WTC11 (cell line): Measurements from ENCODE around the gene PIKFYVE. TPM values are rescaled to one million over a fixed set of nuclear protein-coding genes. Genes with fewer than 3 reads are reported as not detected.

Experiments
- ATAC-seq: fragments of 200-7000 bp; cut with Tn5 transposase; 2 replicates; pipeline ENCODE4 v1.10.0; 2021; ENCODE audit warnings: mild to moderate bottlenecking, moderate library complexity
- CTCF ChIA-PET: fragments of 300-600 bp; sonication (Branson Sonifier 250); formaldehyde crosslinking; loops from one replicate; lab custom pipeline; 2021; ENCODE audit warnings: antibody characterized with exemption; lab: Charles Lee
- POLR2A ChIA-PET: fragments of 350-600 bp; sonication (Branson Sonifier 250); formaldehyde crosslinking; loops from one replicate; lab custom pipeline; 2021; ENCODE audit warnings: antibody characterized with exemption; lab: Charles Lee
- DNase-seq: peaks from one replicate; pipeline ENCODE4 v3.0.0; 2021; ENCODE audit warnings: low spot score
- H3K27ac Mint-ChIP-seq: 2 replicates; pipeline ENCODE4 v1.8.0; 2021; ENCODE audit warnings: mixed read lengths
- H3K27me3 Mint-ChIP-seq: 2 replicates; pipeline ENCODE4 v1.8.0; 2021; ENCODE audit warnings: low read depth, mild to moderate bottlenecking, moderate library complexity, mixed read lengths
- H3K36me3 Mint-ChIP-seq: 2 replicates; pipeline ENCODE4 v1.8.0; 2021; ENCODE audit warnings: mixed read lengths
- H3K4me1 Mint-ChIP-seq: 2 replicates; pipeline ENCODE4 v1.8.0; 2022; ENCODE audit warnings: mixed read lengths
- H3K4me3 Mint-ChIP-seq: 2 replicates; pipeline ENCODE4 v1.8.0; 2021; ENCODE audit warnings: mild to moderate bottlenecking, moderate library complexity, mixed read lengths
- H3K9me3 Mint-ChIP-seq: 2 replicates; pipeline ENCODE4 v1.8.0; 2021; ENCODE audit warnings: mixed read lengths
- AR ChIP-seq: fragments of 250-450 bp; sonication (Bioruptor Pico); IDR thresholded peaks from 2 replicates; pipeline ENCODE4 v1.9.0; 2021; ENCODE audit warnings: mild to moderate bottlenecking
- E2F4 ChIP-seq: sonication (generic); formaldehyde crosslinking; IDR thresholded peaks from 2 replicates; pipeline ENCODE4 v1.8.1; 2022; ENCODE audit warnings: low read depth, mild to moderate bottlenecking, moderate library complexity, missing genetic modification reagents, borderline replicate concordance
- ETV6 ChIP-seq: sonication (generic); formaldehyde crosslinking; IDR thresholded peaks from 2 replicates; pipeline ENCODE4 v1.8.1; 2022; ENCODE audit warnings: mild to moderate bottlenecking, missing genetic modification reagents
- GRHL2 ChIP-seq: fragments of 250-450 bp; sonication (Bioruptor Pico); IDR thresholded peaks from 2 replicates; pipeline ENCODE4 v1.8.0; 2022; ENCODE audit warnings: mild to moderate bottlenecking, moderate library complexity; ENCODE audit not compliant: insufficient replicate concordance, severe bottlenecking
- JUN ChIP-seq: sonication (generic); formaldehyde crosslinking; IDR thresholded peaks from 2 replicates; pipeline ENCODE4 v1.8.0; 2023; ENCODE audit warnings: mild to moderate bottlenecking, missing genetic modification reagents
- MXD4 ChIP-seq: fragments of 250-450 bp; sonication (Bioruptor Pico); IDR thresholded peaks from 2 replicates; pipeline ENCODE4 v1.8.0; 2021; ENCODE audit warnings: mild to moderate bottlenecking, moderate library complexity, borderline replicate concordance
- PRRX2 ChIP-seq: fragments of 250-450 bp; sonication (Bioruptor Pico); IDR thresholded peaks from 2 replicates; pipeline ENCODE4 v1.8.0; 2021; ENCODE audit warnings: mild to moderate bottlenecking
- SMAD4 ChIP-seq: sonication (generic); formaldehyde crosslinking; IDR thresholded peaks from 2 replicates; pipeline ENCODE4 v1.8.0; 2022; ENCODE audit warnings: mild to moderate bottlenecking, missing genetic modification reagents
- SOX15 ChIP-seq: fragments of 250-450 bp; sonication (Bioruptor Pico); IDR thresholded peaks from 2 replicates; pipeline ENCODE4 v1.9.0; 2021; ENCODE audit warnings: mild to moderate bottlenecking
- ZNF219 ChIP-seq: sonication (generic); formaldehyde crosslinking; IDR thresholded peaks from 2 replicates; pipeline ENCODE4 v1.8.0; 2023; ENCODE audit warnings: missing genetic modification reagents, mild to moderate bottlenecking, borderline replicate concordance
- ZNF263 ChIP-seq: sonication (generic); formaldehyde crosslinking; IDR thresholded peaks from 2 replicates; pipeline ENCODE4 v1.8.1; 2022; ENCODE audit warnings: low read depth, mild to moderate bottlenecking, moderate library complexity, missing genetic modification reagents
- ZNF532 ChIP-seq: fragments of 250-450 bp; sonication (Bioruptor Pico); IDR thresholded peaks from 2 replicates; pipeline ENCODE4 v1.9.0; 2021; ENCODE audit warnings: mild to moderate bottlenecking, borderline replicate concordance
- total RNA-seq: library from RNA; stranded (reverse); gene quantifications from 3 replicates; pipeline ENCODE4 v1.2.3, GENCODE V29; 2021

Gene PIKFYVE
- total RNA-seq, 1 experiment from 2014 or later = 36.1 TPM

GRCh38 chr2:208300847-208301618 is 35.0 kb downstream of the PIKFYVE start:
- H3K36me3 Mint-ChIP-seq = peaks cover 49% of the 10 kb centered on the region
- H3K27me3 Mint-ChIP-seq = no peaks in the 10 kb centered on the region

GRCh38 chr2:208304157-208304556 is 38.1 kb downstream of the PIKFYVE start:
- peaks cover 60% of the 10 kb centered on the region for H3K36me3 Mint-ChIP-seq
- no peak for TF ChIP-seq ZNF532 (CRISPR knock-in tag)
- H3K27ac Mint-ChIP-seq = no peak overlapping the region
- no peaks in the 10 kb centered on the region for H3K27me3 Mint-ChIP-seq
- CTCF ChIA-PET = no interaction called here
- H3K4me1 Mint-ChIP-seq = no peaks in the 10 kb centered on the region
- no peak overlapping the region for H3K4me3 Mint-ChIP-seq
- H3K9me3 Mint-ChIP-seq = no peaks in the 10 kb centered on the region
- DNase-seq = no peak
- POLR2A ChIA-PET = no interaction called here
- no peak for ATAC-seq

More at GRCh38 chr2:208300847-208301618, 35.0 kb downstream of the PIKFYVE start:
- H3K9me3 Mint-ChIP-seq = no peaks in the 10 kb centered on the region
- no peak for TF ChIP-seq ZNF263
- TF ChIP-seq AR = no peak
- TF ChIP-seq JUN (CRISPR knock-in tag) = no peak
- TF ChIP-seq ETV6 = no peak
- TF ChIP-seq MXD4 (CRISPR knock-in tag) = no peak
- no peak for TF ChIP-seq SMAD4 (CRISPR knock-in tag)
- no peak for TF ChIP-seq E2F4 (CRISPR knock-in tag)
- TF ChIP-seq ZNF219 (CRISPR knock-in tag) = no peak
- no peak for TF ChIP-seq PRRX2 (CRISPR knock-in tag)
- TF ChIP-seq, all 79 proteins: peak for 0
- Mint-ChIP-seq H3K27ac (no peak overlapping the region), H3K4me3 (no peak overlapping the region), H3K4me1 (no peaks in the 10 kb centered on the region)
- DNase-seq (no peak), ATAC-seq (no peak)
- ChIA-PET POLR2A (no interaction called here), CTCF (no interaction called here)

GRCh38 chr2:208304695-208305094 is 38.6 kb downstream of the PIKFYVE start:
- ATAC-seq = no peak
- Mint-ChIP-seq H3K4me1 (no peaks in the 10 kb centered on the region), H3K36me3 (peaks cover 60% of the 10 kb centered on the region), H3K27ac (no peak overlapping the region), H3K4me3 (no peak overlapping the region), H3K27me3 (no peaks in the 10 kb centered on the region)
- ChIA-PET POLR2A (no interaction called here), CTCF (no interaction called here)
- DNase-seq = no peak
- TF ChIP-seq SOX15 (CRISPR knock-in tag) (no peak), GRHL2 (no peak)
- TF ChIP-seq, all 79 proteins: peak for 0
- no peaks in the 10 kb centered on the region for H3K9me3 Mint-ChIP-seq
